ENCODE data around the gene DNAJC10.
"Not testable (repeated sequence)": the region's sequence is repeated elsewhere in the genome, so short reads cannot be mapped to it uniquely, and the experiment has no call there.

The DNAJC10 gene, protein sequence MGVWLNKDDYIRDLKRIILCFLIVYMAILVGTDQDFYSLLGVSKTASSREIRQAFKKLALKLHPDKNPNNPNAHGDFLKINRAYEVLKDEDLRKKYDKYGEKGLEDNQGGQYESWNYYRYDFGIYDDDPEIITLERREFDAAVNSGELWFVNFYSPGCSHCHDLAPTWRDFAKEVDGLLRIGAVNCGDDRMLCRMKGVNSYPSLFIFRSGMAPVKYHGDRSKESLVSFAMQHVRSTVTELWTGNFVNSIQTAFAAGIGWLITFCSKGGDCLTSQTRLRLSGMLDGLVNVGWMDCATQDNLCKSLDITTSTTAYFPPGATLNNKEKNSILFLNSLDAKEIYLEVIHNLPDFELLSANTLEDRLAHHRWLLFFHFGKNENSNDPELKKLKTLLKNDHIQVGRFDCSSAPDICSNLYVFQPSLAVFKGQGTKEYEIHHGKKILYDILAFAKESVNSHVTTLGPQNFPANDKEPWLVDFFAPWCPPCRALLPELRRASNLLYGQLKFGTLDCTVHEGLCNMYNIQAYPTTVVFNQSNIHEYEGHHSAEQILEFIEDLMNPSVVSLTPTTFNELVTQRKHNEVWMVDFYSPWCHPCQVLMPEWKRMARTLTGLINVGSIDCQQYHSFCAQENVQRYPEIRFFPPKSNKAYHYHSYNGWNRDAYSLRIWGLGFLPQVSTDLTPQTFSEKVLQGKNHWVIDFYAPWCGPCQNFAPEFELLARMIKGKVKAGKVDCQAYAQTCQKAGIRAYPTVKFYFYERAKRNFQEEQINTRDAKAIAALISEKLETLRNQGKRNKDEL

GRCh38 chr2:182715892-182716649 is at the start of gene DNAJC10:
TSS of gene DNAJC10 (plus strand) at chr2:182716257. CDS start at chr2:182718087, 1,830 bp downstream.
- DNase-seq = peak; percentile 93

GRCh38 chr2:182666674-182667314 is 49.3 kb upstream of the DNAJC10 start:
- peak; percentile 25 for DNase-seq

DNA sequence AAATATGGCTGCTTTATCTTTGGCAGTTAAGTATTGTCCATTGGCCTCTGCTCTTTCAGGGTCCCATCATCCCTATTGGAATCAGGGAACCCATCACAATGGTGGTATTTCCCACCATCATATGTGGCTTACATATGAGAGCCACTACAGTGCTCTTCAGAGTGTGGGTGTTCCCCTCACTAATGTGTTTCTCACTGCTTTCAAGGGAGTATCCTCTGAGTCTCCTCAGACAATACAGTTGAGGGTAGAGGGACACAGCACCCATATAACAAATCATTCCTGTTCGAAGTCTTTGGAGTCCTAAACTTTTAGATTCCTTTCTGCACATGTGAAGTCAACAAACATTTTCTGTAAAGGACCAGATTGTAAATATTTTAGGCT is 48.8 kb upstream of the DNAJC10 start:
- no peak for DNase-seq

GRCh38 chr2:182668671-182669070 is 47.4 kb upstream of the DNAJC10 start:
- DNase-seq = peak; percentile 97

GRCh38 chr2:182672466-182673165 is 43.4 kb upstream of the DNAJC10 start:
- DNase-seq = no peak

GRCh38 chr2:182680837-182681236 is 35.2 kb upstream of the DNAJC10 start:
- DNase-seq = no peak

DNA sequence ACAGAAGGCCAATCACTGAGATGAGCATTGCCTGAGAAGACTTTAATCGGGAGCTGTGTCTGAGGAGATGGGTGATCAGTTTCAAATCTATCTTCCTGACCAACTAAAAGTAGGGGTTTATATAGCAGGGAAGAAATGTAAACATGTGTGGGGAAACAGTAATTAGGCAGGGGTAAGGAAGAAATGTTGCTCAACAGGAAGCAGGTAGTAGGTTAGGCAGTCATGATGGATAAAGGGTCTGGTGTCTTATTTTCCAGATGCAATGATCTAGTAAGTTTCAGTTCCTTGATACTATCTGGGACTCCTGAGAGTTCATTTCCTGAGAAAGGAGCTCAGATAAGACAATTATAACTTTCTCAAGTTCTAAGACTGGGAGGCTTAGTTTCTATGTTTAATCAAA is 33.8 kb upstream of the DNAJC10 start:
- DNase-seq = no peak

- DNase-seq = no peak
These were observed 30.5 kb upstream of the DNAJC10 start for GRCh38 chr2:182685559-182685958.

DNA sequence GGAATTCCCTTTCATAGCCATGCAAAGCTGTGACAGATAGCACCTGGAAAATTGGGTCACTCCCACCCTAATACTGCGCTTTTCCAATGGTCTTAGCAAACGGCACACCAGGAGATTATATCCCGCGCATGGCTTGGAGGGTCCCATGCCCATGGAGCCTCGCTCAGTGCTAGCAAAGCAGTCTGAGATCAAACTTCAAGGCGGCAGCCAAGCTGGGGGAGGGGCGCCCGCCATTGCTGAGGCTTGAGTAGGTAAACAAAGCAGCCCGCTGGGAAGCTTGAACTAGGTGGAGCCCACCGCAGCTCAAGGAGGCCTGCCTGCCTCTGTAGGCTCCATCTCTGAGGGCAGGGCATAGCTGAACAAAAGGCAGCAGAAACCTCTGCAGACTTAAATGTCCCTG is 29.3 kb upstream of the DNAJC10 start:
- DNase-seq = not testable (repeated sequence)

DNA sequence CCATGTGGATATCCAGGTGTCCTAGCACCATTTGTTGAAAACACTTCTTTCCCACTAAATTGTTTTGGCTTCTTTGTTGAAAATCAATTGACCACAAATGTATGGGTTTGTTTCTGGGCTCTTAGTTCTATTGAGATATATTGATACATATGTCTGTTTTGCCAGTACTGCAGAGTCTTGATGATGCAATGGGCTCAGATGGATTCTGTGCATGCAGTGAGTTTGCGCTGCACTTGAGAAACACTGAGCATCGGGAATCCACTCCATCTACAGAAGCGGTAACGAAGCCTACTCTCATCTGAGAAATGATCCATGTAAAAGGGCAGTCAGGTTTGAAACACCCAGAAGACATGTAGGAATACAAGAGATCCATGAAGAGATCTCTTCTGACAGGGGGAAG is 21.9 kb upstream of the DNAJC10 start:
- peak; percentile 86 for DNase-seq

- DNase-seq = no peak
These were observed 20.3 kb upstream of the DNAJC10 start for GRCh38 chr2:182695776-182696175.

GRCh38 chr2:182698671-182699070 is 17.4 kb upstream of the DNAJC10 start:
- peak; percentile 18 for DNase-seq

DNA sequence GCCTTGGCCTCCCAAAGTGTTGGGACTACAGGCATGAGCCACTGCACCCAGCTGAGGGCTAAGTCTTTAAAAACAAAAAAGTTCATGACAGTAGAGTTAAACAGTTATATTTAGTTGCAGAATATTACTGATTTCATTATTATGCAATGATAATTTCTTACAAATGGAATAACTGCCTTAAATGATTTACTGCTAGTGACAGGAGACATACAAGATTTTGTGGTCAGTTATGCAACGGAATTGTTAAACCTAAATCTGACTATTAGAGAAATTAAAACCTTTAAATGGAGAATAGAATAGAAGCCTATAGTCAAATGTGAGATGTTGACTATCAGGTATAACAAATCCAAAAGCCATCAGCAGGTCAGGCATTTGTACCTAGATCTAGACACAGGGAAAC is 10.3 kb upstream of the DNAJC10 start:
- no peak for DNase-seq

- no peak for DNase-seq
These were observed 9.3 kb upstream of the DNAJC10 start for GRCh38 chr2:182706751-182707150.

DNA sequence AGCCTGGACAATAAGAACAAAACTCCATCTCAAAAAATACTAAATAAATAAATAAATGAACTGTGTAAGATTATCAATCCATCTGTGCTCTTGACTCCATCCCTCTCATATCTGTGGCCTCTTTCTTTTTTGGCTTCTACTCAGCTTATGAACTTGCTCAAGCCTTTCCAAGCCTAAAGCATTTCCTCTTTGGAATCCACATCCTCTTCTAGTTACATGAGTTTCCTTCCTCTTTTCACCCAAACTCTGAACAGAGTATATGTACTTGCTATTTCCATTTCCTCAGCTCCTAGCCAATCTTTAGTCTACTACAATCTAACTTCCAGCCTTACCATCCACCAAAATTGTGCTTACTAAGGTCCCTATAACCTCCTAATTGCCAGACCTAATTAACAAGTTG is 2.5 kb upstream of the DNAJC10 start:
- no peak for DNase-seq

- peak; percentile 58 for DNase-seq
These were observed 751 bp upstream of the DNAJC10 start for GRCh38 chr2:182715121-182715891.

- peak; percentile 68 for DNase-seq
These were observed 558 bp downstream of the DNAJC10 start for GRCh38 chr2:182716650-182716979.

DNA sequence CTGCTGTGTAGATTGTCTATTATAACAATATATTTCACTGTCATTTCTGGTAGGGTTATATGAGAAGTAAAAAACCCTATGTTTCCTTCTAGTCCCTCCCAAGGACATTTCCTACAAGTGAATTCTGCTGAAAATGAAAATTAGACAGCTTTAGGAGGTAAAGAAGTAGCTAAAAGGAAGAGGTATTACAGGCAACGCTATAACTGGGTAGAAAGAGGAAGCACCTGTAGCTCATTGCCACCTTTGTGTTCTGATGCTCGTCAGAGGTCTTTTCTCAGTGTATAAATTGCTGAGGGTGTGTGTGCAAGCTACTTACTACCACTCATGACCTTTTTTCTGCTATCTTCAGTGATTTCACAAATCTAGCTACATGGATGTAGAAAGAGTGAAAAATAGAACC is 1.4 kb downstream of the DNAJC10 start:
- DNase-seq = peak; percentile 86

DNA sequence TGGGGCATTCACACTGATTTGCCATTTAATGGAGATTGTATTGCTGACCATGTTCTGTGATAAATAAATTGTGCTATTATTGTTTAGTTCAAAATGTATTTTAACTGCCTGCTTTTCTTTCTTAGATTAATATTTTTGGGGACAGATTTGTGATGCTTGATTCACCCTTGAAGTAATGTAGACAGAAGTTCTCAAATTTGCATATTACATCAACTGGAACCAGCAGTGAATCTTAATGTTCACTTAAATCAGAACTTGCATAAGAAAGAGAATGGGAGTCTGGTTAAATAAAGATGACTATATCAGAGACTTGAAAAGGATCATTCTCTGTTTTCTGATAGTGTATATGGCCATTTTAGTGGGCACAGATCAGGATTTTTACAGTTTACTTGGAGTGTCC is 1.8 kb downstream of the DNAJC10 start:
- no peak for DNase-seq

- DNase-seq = no peak
These were observed 2.4 kb downstream of the DNAJC10 start for GRCh38 chr2:182718459-182718858.

GRCh38 chr2:182719116-182719515 is 3.1 kb downstream of the DNAJC10 start:
- not testable (repeated sequence) for DNase-seq

- DNase-seq = no peak
These were observed 8.6 kb downstream of the DNAJC10 start for GRCh38 chr2:182724656-182725055.
